K562 (cell line): Measurements from ENCODE around the gene AGAP1. TPM values are rescaled to one million over a fixed set of nuclear protein-coding genes. Genes with fewer than 3 reads are reported as not detected.

Source experiments
- ATAC-seq: fragments of 200-7000 bp; cut with Tn5 transposase; 3 replicates; pipeline ENCODE4 v1.9.1; 2020; ENCODE audit warnings: moderate library complexity
- BruUV-seq: library from RNA; stranded (reverse); fragments of 400-500 nt; replicated peaks from 2 replicates; lab custom pipeline; 2021; lab: Mats Ljungman, UMichigan
- CTCF ChIA-PET: fragments of 300-600 bp; formaldehyde crosslinking; extraction: SDS; loops from one replicate; lab custom pipeline; 2021; ENCODE audit warnings: low intra/inter-chr PET ratio; lab: Yijun Ruan, JAX
- POLR2A ChIA-PET: fragments of 300-600, 350-650 bp; sonication (Branson Sonifier 250); formaldehyde crosslinking; extraction: SDS; loops from one replicate; lab custom pipeline; 2021; ENCODE audit warnings: antibody characterized with exemption, inconsistent platforms; lab: Yijun Ruan, JAX
- DNase-seq, 4 experiments: peaks; one replicate each; pipeline versions ENCODE4 v3.0.0 to v3.0.0-alpha.2; 2011 to 2018; ENCODE audit warnings: low spot score in 3 of 4, mixed read lengths in 3 of 4; ENCODE audit errors: extremely low read depth in 1 of 4
- FAIRE-seq: peaks from 2 replicates; lab custom pipeline; 2011; peaks lifted over from hg19 to GRCh38; lab: Jason Lieb, UNC
- H2AFZ ChIP-seq: 2 replicates; pipeline ENCODE4 v1.6.0; 2011; ENCODE audit warnings: low read depth, low read length, control low read depth, inconsistent platforms
- H3K27ac ChIP-seq: fragments of 200-600 bp; 3 replicates; pipeline ENCODE4 v1.8.0; 2011; ENCODE audit warnings: low read depth, mild to moderate bottlenecking, control low read depth, inconsistent platforms, low read length, moderate library complexity, mixed read lengths; ENCODE audit errors: extremely low read depth
- H3K27me3 ChIP-seq, 2 experiments: fragments of 300-600 bp in 1 of 2; 2 replicates in 1 of 2; 3 replicates in 1 of 2; pipeline versions ENCODE4 v1.6.0 to v1.8.0; 2011; ENCODE audit warnings: inconsistent platforms in 2 of 2, low read length in 2 of 2, mild to moderate bottlenecking in 1 of 2, mixed read lengths in 1 of 2, moderate library complexity in 1 of 2; ENCODE audit not compliant: control insufficient read depth in 2 of 2, insufficient read depth in 2 of 2
- H3K36me3 ChIP-seq: fragments of 300-600 bp; 3 replicates; pipeline ENCODE4 v1.8.0; 2011; ENCODE audit warnings: mild to moderate bottlenecking, low read length, inconsistent platforms; ENCODE audit not compliant: control insufficient read depth, insufficient read depth
- H3K4me1 ChIP-seq, 2 experiments: fragments of 200-600 bp in 1 of 2; replicated peaks in 1 of 2; 2 replicates in 1 of 2; 3 replicates in 1 of 2; pipeline versions ENCODE4 v1.5.1 to v1.8.0; 2011; ENCODE audit warnings: inconsistent platforms in 2 of 2, low read length in 2 of 2, mild to moderate bottlenecking in 1 of 2, mixed read lengths in 1 of 2, moderate library complexity in 1 of 2; ENCODE audit not compliant: control insufficient read depth in 2 of 2, insufficient read depth in 2 of 2
- H3K4me2 ChIP-seq: 2 replicates; pipeline ENCODE4 v1.6.1; 2011; ENCODE audit warnings: low read length, control low read depth, inconsistent platforms, mixed read lengths; ENCODE audit not compliant: insufficient read depth
- H3K4me3 ChIP-seq: fragments of 200-600 bp; sonication (generic), shearing (Covaris generic); 2 replicates; pipeline ENCODE4 v1.5.1; 2016; ENCODE audit warnings: control low read depth, inconsistent platforms
- H3K79me2 ChIP-seq: fragments of 200-600 bp; 3 replicates; pipeline ENCODE4 v1.8.0; 2011; ENCODE audit warnings: low read length, inconsistent platforms; ENCODE audit not compliant: control insufficient read depth, insufficient read depth
- H3K9ac ChIP-seq, 2 experiments: 2 replicates each; pipeline versions ENCODE4 v1.6.0 to v1.6.1; 2011; ENCODE audit warnings: low read depth in 2 of 2, low read length in 2 of 2, control low read depth in 1 of 2, inconsistent platforms in 1 of 2, mild to moderate bottlenecking in 1 of 2, mixed read lengths in 1 of 2; ENCODE audit not compliant: insufficient read depth in 1 of 2
- H3K9me1 ChIP-seq: one replicate; pipeline ENCODE4 v1.6.0; 2011; ENCODE audit warnings: inconsistent platforms, mild to moderate bottlenecking, low read length, moderate library complexity; ENCODE audit not compliant: control insufficient read depth, insufficient read depth
- H3K9me3 ChIP-seq: replicated peaks from 2 replicates; pipeline ENCODE4 v1.5.1; 2011; ENCODE audit warnings: low read depth, low read length, inconsistent platforms; ENCODE audit not compliant: control insufficient read depth, insufficient read depth
- H4K20me1 ChIP-seq: replicated peaks from 2 replicates; pipeline ENCODE4 v1.6.1; 2011; ENCODE audit warnings: low read length, inconsistent platforms, mixed read lengths; ENCODE audit not compliant: control insufficient read depth, insufficient read depth
- ARHGAP35 ChIP-seq: fragments of 450-650 bp; IDR thresholded peaks from 2 replicates; pipeline ENCODE4 v1.6.1; 2018; ENCODE audit not compliant: partially characterized antibody
- ARNT ChIP-seq, 2 experiments: fragments of 450-650 bp; IDR thresholded peaks; 2 replicates each; pipeline ENCODE4 v1.6.1; 2016; ENCODE audit warnings: mild to moderate bottlenecking in 1 of 2
- DPF2 ChIP-seq: fragments of 450-650 bp; IDR thresholded peaks from 2 replicates; pipeline ENCODE4 v1.6.1; 2016
- NFE2 ChIP-seq: IDR thresholded peaks from 2 replicates; pipeline ENCODE4 v1.6.1; 2014; ENCODE audit warnings: antibody characterized with exemption, low read depth
- PHTF2 ChIP-seq: fragments of 250-450 bp; sonication (Bioruptor Pico); IDR thresholded peaks from 2 replicates; pipeline ENCODE4 v1.5.0; 2021; ENCODE audit warnings: mild to moderate bottlenecking
- POLR2B ChIP-seq: fragments of 450-650 bp; IDR thresholded peaks from 2 replicates; pipeline ENCODE4 v1.6.1; 2018; ENCODE audit warnings: low read depth; ENCODE audit not compliant: partially characterized antibody
- ZBTB5 ChIP-seq: fragments of 450-650 bp; IDR thresholded peaks from 2 replicates; pipeline ENCODE4 v1.6.1; 2017; ENCODE audit warnings: antibody characterized with exemption
- ZNF121 ChIP-seq: sonication (generic); formaldehyde crosslinking; conservative IDR thresholded peaks from 2 replicates; pipeline ENCODE4 v1.8.0; 2022; ENCODE audit warnings: missing genetic modification reagents
- ZNF695 ChIP-seq: fragments of 450-650 bp; formaldehyde crosslinking; IDR thresholded peaks from 2 replicates; pipeline ENCODE4 v1.4.0; 2020; ENCODE audit warnings: mild to moderate bottlenecking, moderate library complexity
- WGBS: fragments of 100-300 bp; shearing (Covaris generic); methylation state at CpG from one replicate; pipeline ENCODE4 v1.1.6; 2016; ENCODE audit warnings: low coverage, mixed read lengths; ENCODE audit not compliant: insufficient coverage; ENCODE audit errors: missing lambda C conversion rate; 5-methylcytosine and 5-hydroxymethylcytosine counted together
- in situ Hi-C: fragments of 300-500 bp; cut with MboI; formaldehyde crosslinking; loops from 4 replicates; pipeline ENCODE4 v1.15.0; 2018; ENCODE audit warnings: inconsistent platforms, mixed read lengths
- intact Hi-C: fragments of 100-400 bp; cut with micrococcal nuclease; formaldehyde crosslinking; loops from 2 replicates; pipeline ENCODE4 v1.14.2; 2022
- polyA plus RNA-seq, 8 experiments: library from polyadenylated mRNA; depleted of rRNA in 4 of 8; stranded (reverse) in 5 of 8; unstranded in 3 of 8; fragments of >200 nt; fragmentation: Nextera tagmentation in 2 of 8; fragmentation: Illumina TruSeq in 1 of 8; extraction: Ambion mirVana in 2 of 8; extraction: Trizol in 1 of 8; gene quantifications; 2 replicates each; pipeline versions ENCODE4 v1.2.1 to v1.2.3, GENCODE V29; 2011 to 2014; ENCODE audit warnings: inconsistent platforms in 1 of 8, missing spikeins in 1 of 8
- total RNA-seq, 7 experiments: library from RNA; depleted of rRNA in 6 of 7; stranded (reverse); fragments of >200 nt in 6 of 7; fragmentation: Illumina TruSeq in 2 of 7; extraction: Trizol in 2 of 7; gene quantifications; 2 replicates each; pipeline versions ENCODE4 v1.2.1 to v1.2.3, GENCODE V29; 2011 to 2021; ENCODE audit warnings: low replicate concordance in 1 of 7
- TF ChIP-seq, protein P1 (sequence below), 2 experiments: fragments of 250-450 bp in 1 of 2; fragments of 450-650 bp in 1 of 2; sonication (Bioruptor Pico) in 1 of 2; IDR thresholded peaks; 2 replicates each; pipeline versions ENCODE4 v1.6.1 to v1.8.0; 2016 to 2021; ENCODE audit warnings: mild to moderate bottlenecking in 2 of 2, moderate library complexity in 2 of 2, missing compliant biosample characterization in 1 of 2, missing genetic modification characterization in 1 of 2

Gene AGAP1
- total and polyA plus RNA-seq, 9 of the 15 experiments (the other 6 are each of a cell fraction or from before 2014, with no cell fraction given): 1.3 to 24.0 (median 10.6) TPM

GRCh38 chr2:235917506-235917905, 423.7 kb downstream of the AGAP1 start:
- Histone ChIP-seq H3K4me2 (no peak overlapping the region), H3K79me2 (no peaks in the 10 kb centered on the region), H3K4me1 (no peaks in the 10 kb centered on the region), H4K20me1 (no peaks in the 10 kb centered on the region), H3K27ac (no peak overlapping the region), H2AFZ (no peak overlapping the region), H3K9me1 (no peaks in the 10 kb centered on the region), H3K4me3 (no peak overlapping the region), H3K9me3 (no peaks in the 10 kb centered on the region), H3K9ac (no peak overlapping the region), H3K27me3 (no peaks in the 10 kb centered on the region), H3K36me3 (peaks cover 10% of the 10 kb centered on the region; the same call in 2 of the 3 replicates)
- DNase-seq: no peak
- no peak for ATAC-seq
- CTCF ChIA-PET: no interaction called here
- FAIRE-seq: no peak
- POLR2A ChIA-PET: no interaction called here
- TF ChIP-seq NFE2 (no peak), ZBTB5 (no peak), ARHGAP35 (no peak), ZNF121 (no peak), ZNF695 (CRISPR knock-in tag) (no peak), ARNT (IDR thresholded peaks at IDR 0.05) (no peak), PHTF2 (CRISPR knock-in tag) (no peak), DPF2 (no peak), POLR2B (no peak)
- TF ChIP-seq, protein P1, sequence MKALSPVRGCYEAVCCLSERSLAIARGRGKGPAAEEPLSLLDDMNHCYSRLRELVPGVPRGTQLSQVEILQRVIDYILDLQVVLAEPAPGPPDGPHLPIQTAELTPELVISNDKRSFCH (CRISPR knock-in tag; IDR thresholded peaks at IDR 0.05): no peak
- TF ChIP-seq, protein P1 (tag; IDR thresholded peaks at IDR 0.05): no peak
- intact Hi-C loops (no loop called here), in situ Hi-C loops (no loop called here)
- WGBS: 76% methylated on average over 12 of the region's 19 CpGs
- BruUV-seq: no TSS peak
